ENCODE data around the gene ZNF446. TPM values are rescaled to one million over a fixed set of nuclear protein-coding genes. Genes with fewer than 3 reads are reported as not detected.

Gene ZNF446
- total RNA-seq, 1 experiment from 2014 or later = 6.0 TPM

GRCh38 chr19:58513694-58514563 lies 37.8 kb downstream of the ZNF446 start (continued):
- no peak for TF ChIP-seq ZNF532 (CRISPR knock-in tag; IDR thresholded peaks at IDR 0.05; ENCODE audit: borderline replicate concordance)
- TF ChIP-seq, protein P1, sequence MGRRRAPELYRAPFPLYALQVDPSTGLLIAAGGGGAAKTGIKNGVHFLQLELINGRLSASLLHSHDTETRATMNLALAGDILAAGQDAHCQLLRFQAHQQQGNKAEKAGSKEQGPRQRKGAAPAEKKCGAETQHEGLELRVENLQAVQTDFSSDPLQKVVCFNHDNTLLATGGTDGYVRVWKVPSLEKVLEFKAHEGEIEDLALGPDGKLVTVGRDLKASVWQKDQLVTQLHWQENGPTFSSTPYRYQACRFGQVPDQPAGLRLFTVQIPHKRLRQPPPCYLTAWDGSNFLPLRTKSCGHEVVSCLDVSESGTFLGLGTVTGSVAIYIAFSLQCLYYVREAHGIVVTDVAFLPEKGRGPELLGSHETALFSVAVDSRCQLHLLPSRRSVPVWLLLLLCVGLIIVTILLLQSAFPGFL (CRISPR knock-in tag; IDR thresholded peaks at IDR 0.05; ENCODE audit: borderline replicate concordance) = no peak
- TF ChIP-seq, protein P2, sequence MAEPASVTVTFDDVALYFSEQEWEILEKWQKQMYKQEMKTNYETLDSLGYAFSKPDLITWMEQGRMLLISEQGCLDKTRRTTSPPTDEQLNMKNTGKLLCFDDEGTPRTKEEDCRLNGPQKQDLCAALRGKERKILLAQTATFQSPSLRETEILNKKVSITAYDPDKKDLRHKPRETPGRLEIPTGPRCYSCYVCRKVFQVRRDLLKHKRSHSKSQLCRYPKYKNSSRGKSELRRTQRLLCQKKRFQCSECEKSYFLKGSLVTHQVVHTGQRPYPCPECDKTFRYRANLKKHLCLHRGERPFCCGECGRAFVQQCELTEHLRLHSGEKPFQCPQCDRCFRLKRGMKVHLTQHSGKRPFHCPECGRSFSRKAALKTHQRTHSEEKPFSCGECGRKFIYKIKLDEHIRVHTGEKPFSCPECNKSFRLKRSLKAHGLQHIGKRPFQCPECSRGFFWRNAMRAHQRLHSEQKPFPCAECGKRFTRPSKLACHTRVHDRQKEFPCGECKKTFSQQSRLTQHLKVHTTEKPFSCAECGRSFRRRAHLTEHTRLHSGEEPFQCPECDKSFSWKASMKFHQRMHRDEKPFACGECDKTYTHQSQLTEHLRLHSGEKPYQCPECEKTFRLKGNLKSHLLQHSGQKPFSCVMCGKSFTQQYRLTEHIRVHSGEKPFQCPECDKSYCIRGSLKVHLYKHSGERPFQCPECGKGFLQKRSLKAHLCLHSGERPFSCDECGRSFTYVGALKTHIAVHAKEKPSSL (CRISPR knock-in tag; conservative IDR thresholded peaks at IDR 0.05) = no peak
- no peak for TF ChIP-seq NFYB (CRISPR knock-in tag; conservative IDR thresholded peaks at IDR 0.05; ENCODE audit: low read depth)
- peak; percentile 87; the same call in 1 of the 2 replicates for TF ChIP-seq IRF1 (CRISPR knock-in tag; IDR thresholded peaks at IDR 0.05)
- TF ChIP-seq NFE2L1 (CRISPR knock-in tag; IDR thresholded peaks at IDR 0.05) = peak; percentile 16; the same call in 1 of the 2 replicates
- peak; percentile 17; the same call in 1 of the 2 replicates for TF ChIP-seq GABPB1 (CRISPR knock-in tag; IDR thresholded peaks at IDR 0.05)
- no peak for TF ChIP-seq ZNF232 (CRISPR knock-in tag; IDR thresholded peaks at IDR 0.05)
- TF ChIP-seq ZNF416 (CRISPR knock-in tag; IDR thresholded peaks at IDR 0.05) = no peak
- no peak for TF ChIP-seq EMX1 (CRISPR knock-in tag; IDR thresholded peaks at IDR 0.05)
- TF ChIP-seq, protein P3, sequence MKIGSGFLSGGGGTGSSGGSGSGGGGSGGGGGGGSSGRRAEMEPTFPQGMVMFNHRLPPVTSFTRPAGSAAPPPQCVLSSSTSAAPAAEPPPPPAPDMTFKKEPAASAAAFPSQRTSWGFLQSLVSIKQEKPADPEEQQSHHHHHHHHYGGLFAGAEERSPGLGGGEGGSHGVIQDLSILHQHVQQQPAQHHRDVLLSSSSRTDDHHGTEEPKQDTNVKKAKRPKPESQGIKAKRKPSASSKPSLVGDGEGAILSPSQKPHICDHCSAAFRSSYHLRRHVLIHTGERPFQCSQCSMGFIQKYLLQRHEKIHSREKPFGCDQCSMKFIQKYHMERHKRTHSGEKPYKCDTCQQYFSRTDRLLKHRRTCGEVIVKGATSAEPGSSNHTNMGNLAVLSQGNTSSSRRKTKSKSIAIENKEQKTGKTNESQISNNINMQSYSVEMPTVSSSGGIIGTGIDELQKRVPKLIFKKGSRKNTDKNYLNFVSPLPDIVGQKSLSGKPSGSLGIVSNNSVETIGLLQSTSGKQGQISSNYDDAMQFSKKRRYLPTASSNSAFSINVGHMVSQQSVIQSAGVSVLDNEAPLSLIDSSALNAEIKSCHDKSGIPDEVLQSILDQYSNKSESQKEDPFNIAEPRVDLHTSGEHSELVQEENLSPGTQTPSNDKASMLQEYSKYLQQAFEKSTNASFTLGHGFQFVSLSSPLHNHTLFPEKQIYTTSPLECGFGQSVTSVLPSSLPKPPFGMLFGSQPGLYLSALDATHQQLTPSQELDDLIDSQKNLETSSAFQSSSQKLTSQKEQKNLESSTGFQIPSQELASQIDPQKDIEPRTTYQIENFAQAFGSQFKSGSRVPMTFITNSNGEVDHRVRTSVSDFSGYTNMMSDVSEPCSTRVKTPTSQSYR (CRISPR knock-in tag; IDR thresholded peaks at IDR 0.05) = no peak; the same call in 1 of the 2 replicates
- TF ChIP-seq, protein P4, sequence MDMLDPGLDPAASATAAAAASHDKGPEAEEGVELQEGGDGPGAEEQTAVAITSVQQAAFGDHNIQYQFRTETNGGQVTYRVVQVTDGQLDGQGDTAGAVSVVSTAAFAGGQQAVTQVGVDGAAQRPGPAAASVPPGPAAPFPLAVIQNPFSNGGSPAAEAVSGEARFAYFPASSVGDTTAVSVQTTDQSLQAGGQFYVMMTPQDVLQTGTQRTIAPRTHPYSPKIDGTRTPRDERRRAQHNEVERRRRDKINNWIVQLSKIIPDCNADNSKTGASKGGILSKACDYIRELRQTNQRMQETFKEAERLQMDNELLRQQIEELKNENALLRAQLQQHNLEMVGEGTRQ (CRISPR knock-in tag; IDR thresholded peaks at IDR 0.05) = peak; percentile 61
- no peak for TF ChIP-seq ZNF263 (CRISPR knock-in tag; IDR thresholded peaks at IDR 0.05; ENCODE audit: low read depth)
- TF ChIP-seq, protein P5, sequence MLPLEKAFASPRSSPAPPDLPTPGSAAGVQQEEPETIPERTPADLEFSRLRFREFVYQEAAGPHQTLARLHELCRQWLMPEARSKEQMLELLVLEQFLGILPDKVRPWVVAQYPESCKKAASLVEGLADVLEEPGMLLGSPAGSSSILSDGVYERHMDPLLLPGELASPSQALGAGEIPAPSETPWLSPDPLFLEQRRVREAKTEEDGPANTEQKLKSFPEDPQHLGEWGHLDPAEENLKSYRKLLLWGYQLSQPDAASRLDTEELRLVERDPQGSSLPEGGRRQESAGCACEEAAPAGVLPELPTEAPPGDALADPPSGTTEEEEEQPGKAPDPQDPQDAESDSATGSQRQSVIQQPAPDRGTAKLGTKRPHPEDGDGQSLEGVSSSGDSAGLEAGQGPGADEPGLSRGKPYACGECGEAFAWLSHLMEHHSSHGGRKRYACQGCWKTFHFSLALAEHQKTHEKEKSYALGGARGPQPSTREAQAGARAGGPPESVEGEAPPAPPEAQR (CRISPR knock-in tag; IDR thresholded peaks at IDR 0.05) = no peak
- TF ChIP-seq TEAD1 (CRISPR knock-in tag; IDR thresholded peaks at IDR 0.05) = no peak
- TF ChIP-seq, protein P6, sequence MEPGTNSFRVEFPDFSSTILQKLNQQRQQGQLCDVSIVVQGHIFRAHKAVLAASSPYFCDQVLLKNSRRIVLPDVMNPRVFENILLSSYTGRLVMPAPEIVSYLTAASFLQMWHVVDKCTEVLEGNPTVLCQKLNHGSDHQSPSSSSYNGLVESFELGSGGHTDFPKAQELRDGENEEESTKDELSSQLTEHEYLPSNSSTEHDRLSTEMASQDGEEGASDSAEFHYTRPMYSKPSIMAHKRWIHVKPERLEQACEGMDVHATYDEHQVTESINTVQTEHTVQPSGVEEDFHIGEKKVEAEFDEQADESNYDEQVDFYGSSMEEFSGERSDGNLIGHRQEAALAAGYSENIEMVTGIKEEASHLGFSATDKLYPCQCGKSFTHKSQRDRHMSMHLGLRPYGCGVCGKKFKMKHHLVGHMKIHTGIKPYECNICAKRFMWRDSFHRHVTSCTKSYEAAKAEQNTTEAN (CRISPR knock-in tag; IDR thresholded peaks at IDR 0.05) = 0 out of 2 replicates have a peak, but pooled peaks have one; percentile 38
- TF ChIP-seq SMAD4 (CRISPR knock-in tag; IDR thresholded peaks at IDR 0.05) = no peak
- no peak for TF ChIP-seq USF1 (CRISPR knock-in tag; IDR thresholded peaks at IDR 0.05)
